ENCODE results near the gene SH3BGR.

The SH3BGR gene

DNA sequence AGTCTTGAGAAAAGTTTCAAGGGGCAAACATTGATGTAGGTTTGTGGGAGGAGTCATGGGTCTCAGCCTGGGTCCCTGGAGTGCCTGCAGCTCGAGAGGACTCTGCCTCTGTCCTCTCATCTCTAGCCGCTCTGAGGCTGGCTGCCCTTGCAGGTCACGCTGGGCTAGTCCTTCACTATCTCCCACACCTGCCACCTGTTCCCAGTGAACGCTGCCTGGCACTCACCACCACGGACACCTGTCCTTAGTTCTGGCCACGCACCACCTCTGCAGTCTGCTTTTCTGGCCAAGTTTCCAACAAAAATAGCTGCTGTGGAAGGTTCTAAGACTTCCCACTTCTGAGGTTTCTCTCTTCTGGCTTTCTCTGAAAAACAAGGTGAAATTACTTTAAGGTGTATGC is 52.5 kb downstream of the SH3BGR start:
- no peak overlapping the region for H3K4me3 ChIP-seq (ENCODE audit: low read depth, low read length)
- TF ChIP-seq, protein P1, sequence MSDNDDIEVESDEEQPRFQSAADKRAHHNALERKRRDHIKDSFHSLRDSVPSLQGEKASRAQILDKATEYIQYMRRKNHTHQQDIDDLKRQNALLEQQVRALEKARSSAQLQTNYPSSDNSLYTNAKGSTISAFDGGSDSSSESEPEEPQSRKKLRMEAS (IDR thresholded peaks at IDR 0.05; ENCODE audit: low read depth, low read length), result no peak
- no peak for TF ChIP-seq POLR2A (IDR thresholded peaks at IDR 0.05; ENCODE audit: extremely low read depth, insufficient read length)
- TF ChIP-seq MYC (IDR thresholded peaks at IDR 0.05; ENCODE audit: low read depth, low read length), result no peak
- TF ChIP-seq, protein P2, sequence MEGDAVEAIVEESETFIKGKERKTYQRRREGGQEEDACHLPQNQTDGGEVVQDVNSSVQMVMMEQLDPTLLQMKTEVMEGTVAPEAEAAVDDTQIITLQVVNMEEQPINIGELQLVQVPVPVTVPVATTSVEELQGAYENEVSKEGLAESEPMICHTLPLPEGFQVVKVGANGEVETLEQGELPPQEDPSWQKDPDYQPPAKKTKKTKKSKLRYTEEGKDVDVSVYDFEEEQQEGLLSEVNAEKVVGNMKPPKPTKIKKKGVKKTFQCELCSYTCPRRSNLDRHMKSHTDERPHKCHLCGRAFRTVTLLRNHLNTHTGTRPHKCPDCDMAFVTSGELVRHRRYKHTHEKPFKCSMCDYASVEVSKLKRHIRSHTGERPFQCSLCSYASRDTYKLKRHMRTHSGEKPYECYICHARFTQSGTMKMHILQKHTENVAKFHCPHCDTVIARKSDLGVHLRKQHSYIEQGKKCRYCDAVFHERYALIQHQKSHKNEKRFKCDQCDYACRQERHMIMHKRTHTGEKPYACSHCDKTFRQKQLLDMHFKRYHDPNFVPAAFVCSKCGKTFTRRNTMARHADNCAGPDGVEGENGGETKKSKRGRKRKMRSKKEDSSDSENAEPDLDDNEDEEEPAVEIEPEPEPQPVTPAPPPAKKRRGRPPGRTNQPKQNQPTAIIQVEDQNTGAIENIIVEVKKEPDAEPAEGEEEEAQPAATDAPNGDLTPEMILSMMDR (IDR thresholded peaks at IDR 0.05; ENCODE audit: low read depth, low read length), result no peak
- DNase-seq (ENCODE audit: low read depth), result no peak

DNA sequence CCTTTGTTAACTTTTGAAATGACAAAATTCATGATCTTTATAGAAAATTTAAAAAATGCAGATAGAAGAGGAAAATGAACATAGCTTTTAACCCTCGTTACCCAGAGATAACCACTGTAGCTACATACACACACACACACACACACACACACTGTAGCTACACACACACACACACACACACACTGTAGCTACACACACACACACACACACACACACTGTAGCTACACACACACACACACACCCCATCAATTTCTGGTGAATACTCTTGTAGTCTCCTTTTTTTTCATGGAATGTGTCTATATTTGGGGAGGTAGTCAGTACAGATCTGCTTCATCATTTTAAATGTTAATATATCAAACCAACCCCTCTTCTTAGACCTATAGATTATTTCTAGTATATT is 58.5 kb downstream of the SH3BGR start:
- no peak for DNase-seq (ENCODE audit: low read depth)
- TF ChIP-seq, protein P2 (IDR thresholded peaks at IDR 0.05; ENCODE audit: low read depth, low read length), result no peak
- TF ChIP-seq MYC (IDR thresholded peaks at IDR 0.05; ENCODE audit: low read depth, low read length) (no peak), POLR2A (IDR thresholded peaks at IDR 0.05; ENCODE audit: extremely low read depth, insufficient read length) (no peak)
- TF ChIP-seq, protein P1 (IDR thresholded peaks at IDR 0.05; ENCODE audit: low read depth, low read length), result no peak
- no peak overlapping the region for H3K4me3 ChIP-seq (ENCODE audit: low read depth, low read length)

DNA sequence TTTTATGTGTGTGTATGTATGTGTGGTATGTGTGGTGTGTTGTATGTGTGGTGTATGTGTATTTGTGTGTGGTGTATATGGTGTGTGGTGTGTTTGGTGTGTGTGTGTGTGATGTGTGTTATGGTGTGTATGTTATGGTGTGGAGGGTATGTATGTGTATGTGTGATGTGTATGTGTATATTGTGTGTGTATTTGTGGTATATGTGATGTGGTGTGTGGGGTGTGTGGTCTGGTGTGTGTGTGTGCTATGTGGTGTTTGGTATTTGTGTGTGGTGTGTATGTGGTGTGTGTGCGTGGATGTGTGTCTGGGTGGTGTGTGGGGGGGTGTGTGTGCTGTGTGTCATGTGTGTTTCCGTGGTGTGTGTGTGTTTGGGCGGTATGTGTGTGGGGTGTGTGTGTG is 59.3 kb downstream of the SH3BGR start:
- TF ChIP-seq, protein P1 (IDR thresholded peaks at IDR 0.05; ENCODE audit: low read depth, low read length), result no peak
- TF ChIP-seq POLR2A (IDR thresholded peaks at IDR 0.05; ENCODE audit: extremely low read depth, insufficient read length), result no peak
- TF ChIP-seq MYC (IDR thresholded peaks at IDR 0.05; ENCODE audit: low read depth, low read length), result no peak
- H3K4me3 ChIP-seq (ENCODE audit: low read depth, low read length), result no peak overlapping the region
- no peak for DNase-seq (ENCODE audit: low read depth)

DNA sequence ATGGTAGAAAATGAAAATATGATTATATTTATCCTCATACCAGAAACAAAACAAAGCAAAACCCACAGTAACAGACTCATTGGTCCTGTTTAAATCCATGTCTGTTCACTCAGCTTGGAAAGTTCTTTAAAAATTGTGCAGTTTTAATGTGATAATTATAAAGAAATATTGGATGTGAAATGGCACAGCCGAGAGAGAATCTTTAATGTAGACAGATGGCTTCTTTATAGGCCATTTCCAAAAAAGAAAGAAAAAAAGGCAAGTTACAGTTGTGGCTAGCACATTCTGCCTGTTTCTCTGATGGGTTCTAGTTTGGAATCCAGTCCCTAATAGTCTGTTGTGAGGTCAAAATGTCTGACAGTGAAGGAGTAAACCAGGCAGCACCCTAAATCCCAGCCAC is 62.0 kb downstream of the SH3BGR start:
- no peak overlapping the region for H3K4me3 ChIP-seq (ENCODE audit: low read depth, low read length)
- no peak for DNase-seq (ENCODE audit: low read depth)
- TF ChIP-seq POLR2A (IDR thresholded peaks at IDR 0.05; ENCODE audit: extremely low read depth, insufficient read length) (no peak), MYC (IDR thresholded peaks at IDR 0.05; ENCODE audit: low read depth, low read length) (no peak)
- TF ChIP-seq, protein P2 (IDR thresholded peaks at IDR 0.05; ENCODE audit: low read depth, low read length), result no peak
- TF ChIP-seq, protein P1 (IDR thresholded peaks at IDR 0.05; ENCODE audit: low read depth, low read length), result no peak

DNA sequence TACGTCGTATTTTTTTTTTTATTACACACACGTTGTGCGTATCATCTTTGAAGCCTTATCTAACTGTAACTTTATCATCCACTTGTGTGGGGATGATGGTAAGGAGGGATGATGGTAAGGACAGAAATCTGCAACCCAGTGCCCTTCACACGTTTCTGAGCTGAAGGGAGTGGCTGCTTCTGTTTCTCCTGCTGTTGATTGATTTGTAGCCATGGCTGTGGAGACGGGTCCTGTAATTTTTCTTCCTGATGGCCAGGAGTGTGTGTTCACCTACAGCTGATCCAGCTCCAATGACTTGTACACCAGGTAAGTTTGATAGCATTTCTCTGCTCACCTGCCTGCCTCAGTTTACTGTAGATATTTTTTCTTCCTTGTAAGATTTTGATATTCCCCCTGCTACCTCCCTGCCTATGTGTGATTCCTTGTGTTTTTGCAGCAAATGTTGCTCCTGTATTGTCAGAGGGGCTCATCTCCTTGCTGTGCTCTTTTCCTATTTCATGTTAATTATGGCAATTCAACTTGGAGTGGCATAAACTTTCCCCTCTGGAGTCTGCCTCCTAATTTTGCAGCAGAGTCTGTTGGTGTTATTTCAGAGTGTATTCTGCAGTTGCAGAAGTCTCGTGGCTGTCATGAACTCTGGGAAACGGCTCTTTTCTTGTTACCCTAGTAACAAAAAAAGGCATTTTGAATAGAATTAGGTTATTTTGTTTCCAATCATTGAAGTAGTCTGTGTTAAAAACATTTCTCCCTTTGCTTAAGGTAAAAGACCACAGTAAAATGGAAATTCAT is 64.1 kb downstream of the SH3BGR start:
- TF ChIP-seq POLR2A (IDR thresholded peaks at IDR 0.05; ENCODE audit: extremely low read depth, insufficient read length), result no peak
- TF ChIP-seq, protein P1 (IDR thresholded peaks at IDR 0.05; ENCODE audit: low read depth, low read length), result no peak
- DNase-seq (ENCODE audit: low read depth), result no peak
- H3K4me3 ChIP-seq (ENCODE audit: low read depth, low read length), result no peak overlapping the region

DNA sequence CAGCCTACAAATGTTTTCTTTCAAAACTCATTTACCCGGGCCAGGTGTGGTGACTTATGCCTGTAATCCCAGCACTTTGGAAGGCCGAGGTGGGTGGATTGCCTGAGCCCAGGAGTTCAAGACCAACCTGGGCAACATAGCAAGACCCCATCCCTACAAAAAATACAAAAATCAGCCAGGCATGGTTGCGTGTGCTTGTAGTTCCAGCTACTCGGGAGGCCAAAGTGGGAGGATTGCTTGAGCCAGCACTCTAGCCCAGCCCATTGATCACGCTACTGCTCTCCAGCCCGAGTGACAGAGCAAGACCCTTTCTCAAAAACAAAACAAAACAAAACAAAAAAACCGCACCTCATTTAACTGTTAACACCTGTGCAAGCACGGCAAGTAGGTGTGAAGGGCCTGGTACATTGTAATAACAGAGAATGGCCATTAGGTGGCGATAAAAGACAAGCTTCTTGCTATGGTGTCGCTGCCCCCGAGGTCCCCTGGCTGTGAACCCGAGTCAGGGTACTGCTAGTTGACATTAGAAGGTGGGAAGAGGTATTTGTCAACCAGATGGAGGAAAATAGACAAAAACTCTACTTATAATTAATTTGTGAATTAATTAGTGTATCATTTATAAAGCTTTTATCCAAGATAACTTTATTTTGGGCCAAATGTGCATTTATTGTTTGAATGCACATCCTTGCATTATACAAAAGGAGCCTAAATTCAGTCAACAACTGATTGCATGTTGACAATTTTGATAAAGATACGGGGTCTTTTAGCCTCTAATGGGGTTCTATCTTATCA is 66.5 kb downstream of the SH3BGR start:
- peak; percentile 66 for DNase-seq (ENCODE audit: low read depth)
- no peak overlapping the region for H3K4me3 ChIP-seq (ENCODE audit: low read depth, low read length)
- TF ChIP-seq, protein P2 (IDR thresholded peaks at IDR 0.05; ENCODE audit: low read depth, low read length), result peak; percentile 67
- no peak for TF ChIP-seq POLR2A (IDR thresholded peaks at IDR 0.05; ENCODE audit: extremely low read depth, insufficient read length)
